ENCODE results near the gene OR51G1.
"Not testable (repeated sequence)": the region's sequence is repeated elsewhere in the genome, so short reads cannot be mapped to it uniquely, and the experiment has no call there.

OR51G1 gene

GRCh38 chr11:4924239-4924638 is at the start of gene OR51G1:
OR51G1 (minus strand) TSS chr11:4924339; CDS start chr11:4924339, 0 bp downstream.
- DNase-seq = no peak

- no peak for DNase-seq
Observed at GRCh38 chr11:4962816-4963215, 38.7 kb upstream of the OR51G1 start.

- no peak for DNase-seq
Observed at GRCh38 chr11:4960877-4961276, 36.7 kb upstream of the OR51G1 start.

- no peak for DNase-seq
Observed at GRCh38 chr11:4957396-4957795, 33.3 kb upstream of the OR51G1 start.

- DNase-seq = not testable (repeated sequence)
Observed at GRCh38 chr11:4955613-4956012, 31.5 kb upstream of the OR51G1 start, which contains the start of gene OR51A2. OR51A2 (minus strand) TSS chr11:4955713; CDS start chr11:4955713, 0 bp downstream.

GRCh38 chr11:4947505-4947904 is 23.4 kb upstream of the OR51G1 start, which contains the start of gene OR51A4:
OR51A4 (minus strand) TSS chr11:4947605; CDS start chr11:4947100, 505 bp downstream.
- DNase-seq = no peak

GRCh38 chr11:4936745-4937144 is 12.6 kb upstream of the OR51G1 start:
- DNase-seq = no peak

- no peak for DNase-seq
Observed at GRCh38 chr11:4932751-4933150, 8.6 kb upstream of the OR51G1 start.

- DNase-seq = no peak
Observed at GRCh38 chr11:4926608-4927007, 2.5 kb upstream of the OR51G1 start.

- no peak for DNase-seq
Observed at GRCh38 chr11:4922304-4922703, 1.8 kb downstream of the OR51G1 start.

- no peak for DNase-seq
Observed at GRCh38 chr11:4921796-4922195, 2.3 kb downstream of the OR51G1 start.

GRCh38 chr11:4919250-4919649 is 4.9 kb downstream of the OR51G1 start, which contains the start of gene OR51G2:
OR51G2 (minus strand) TSS chr11:4919350; CDS start chr11:4915663, 3,687 bp downstream.
- DNase-seq = no peak

GRCh38 chr11:4916581-4916980 is 7.6 kb downstream of the OR51G1 start:
- DNase-seq = no peak

GRCh38 chr11:4903484-4903883 is 20.7 kb downstream of the OR51G1 start, which contains the start of gene OR51A7:
OR51A7 (plus strand) TSS chr11:4903783; CDS start chr11:4907370, 3,587 bp downstream.
- DNase-seq = no peak

- no peak for DNase-seq
Observed at GRCh38 chr11:4891996-4892640, 32.0 kb downstream of the OR51G1 start.

GRCh38 chr11:4890279-4890678 is 33.9 kb downstream of the OR51G1 start:
- DNase-seq = no peak

GRCh38 chr11:4887591-4887990 is 36.5 kb downstream of the OR51G1 start:
- DNase-seq = no peak

- DNase-seq = no peak
Observed at GRCh38 chr11:4886186-4886585, 38.0 kb downstream of the OR51G1 start.

- DNase-seq = no peak
Observed at GRCh38 chr11:4884361-4884760, 39.8 kb downstream of the OR51G1 start.

- DNase-seq = peak; percentile 71
Observed at GRCh38 chr11:4882543-4882942, 41.6 kb downstream of the OR51G1 start.

- peak; percentile 34 for DNase-seq
Observed at GRCh38 chr11:4881860-4882500, 42.2 kb downstream of the OR51G1 start, which contains the start of gene OR51T1. OR51T1 (plus strand) TSS chr11:4881900; CDS start chr11:4881900, 0 bp downstream.

- no peak for DNase-seq
Observed at GRCh38 chr11:4881188-4881587, 43.0 kb downstream of the OR51G1 start.
